ENCODE measurements around the gene AGPAT2.

Gene AGPAT2

GRCh38 chr9:136676297-136676794, 10.9 kb downstream of the AGPAT2 start:
- 0 out of 2 replicates have a peak, but pooled peaks cover 3% of the 10 kb centered on the region for H3K36me3 ChIP-seq (ENCODE audit: insufficient read depth, low read length)
- H3K4me1 ChIP-seq (ENCODE audit: insufficient read depth, low read length) = no peaks in the 10 kb centered on the region
- no peak overlapping the region for H2AFZ ChIP-seq (ENCODE audit: low read depth, low read length)
- H3K27me3 ChIP-seq (ENCODE audit: insufficient read depth, low read length, poor library complexity) = no peaks in the 10 kb centered on the region
- H3K27ac ChIP-seq (ENCODE audit: low read length) = no peak overlapping the region
- no peak for DNase-seq
- no peak overlapping the region for H3K4me3 ChIP-seq (ENCODE audit: low read depth in 1 of 2, low read length in 2 of 2)
- no peak overlapping the region for H3K4me2 ChIP-seq (ENCODE audit: insufficient read depth, low read length)
- ATAC-seq (ENCODE audit: insufficient read depth, low read depth) = no peak
- H3K9me3 ChIP-seq (ENCODE audit: insufficient read depth, low read length, severe bottlenecking) = no peaks in the 10 kb centered on the region
- no peak overlapping the region for H3K9ac ChIP-seq (ENCODE audit: low read depth, low read length)
- no peaks in the 10 kb centered on the region for H3K79me2 ChIP-seq (ENCODE audit: insufficient read depth, low read length)
- TF ChIP-seq CTCF (IDR thresholded peaks at IDR 0.05; ENCODE audit: borderline replicate concordance, extremely low read depth, low read length, poor library complexity, severe bottlenecking) (no peak), EZH2 (IDR thresholded peaks at IDR 0.05; ENCODE audit: borderline replicate concordance, low read depth, low read length, severe bottlenecking) (no peak)
- peaks cover 2% of the 10 kb centered on the region; the same call in 1 of the 2 replicates for H4K20me1 ChIP-seq (ENCODE audit: insufficient read depth, low read length)

GRCh38 chr9:136675477-136676296, 11.6 kb downstream of the AGPAT2 start:
- H3K36me3 ChIP-seq (ENCODE audit: insufficient read depth, low read length) = 0 out of 2 replicates have a peak, but pooled peaks cover 3% of the 10 kb centered on the region
- no peak overlapping the region for H3K9ac ChIP-seq (ENCODE audit: low read depth, low read length)
- H3K79me2 ChIP-seq (ENCODE audit: insufficient read depth, low read length) = no peaks in the 10 kb centered on the region
- no peak for DNase-seq
- H3K4me3 ChIP-seq (ENCODE audit: low read depth in 1 of 2, low read length in 2 of 2) = no peak overlapping the region
- peaks cover 2% of the 10 kb centered on the region; the same call in 1 of the 2 replicates for H4K20me1 ChIP-seq (ENCODE audit: insufficient read depth, low read length)
- no peak for ATAC-seq (ENCODE audit: insufficient read depth, low read depth)
- no peaks in the 10 kb centered on the region for H3K27me3 ChIP-seq (ENCODE audit: insufficient read depth, low read length, poor library complexity)
- no peaks in the 10 kb centered on the region for H3K4me1 ChIP-seq (ENCODE audit: insufficient read depth, low read length)
- TF ChIP-seq EZH2 (IDR thresholded peaks at IDR 0.05; ENCODE audit: borderline replicate concordance, low read depth, low read length, severe bottlenecking) (no peak), CTCF (IDR thresholded peaks at IDR 0.05; ENCODE audit: borderline replicate concordance, extremely low read depth, low read length, poor library complexity, severe bottlenecking) (no peak)
- no peak overlapping the region for H3K4me2 ChIP-seq (ENCODE audit: insufficient read depth, low read length)
- H3K9me3 ChIP-seq (ENCODE audit: insufficient read depth, low read length, severe bottlenecking) = no peaks in the 10 kb centered on the region
- no peak overlapping the region for H3K27ac ChIP-seq (ENCODE audit: low read length)
- no peak overlapping the region for H2AFZ ChIP-seq (ENCODE audit: low read depth, low read length)

- no peak overlapping the region for H3K4me2 ChIP-seq (ENCODE audit: insufficient read depth, low read length)
- H3K9ac ChIP-seq (ENCODE audit: low read depth, low read length) = no peak overlapping the region
- DNase-seq = no peak
- TF ChIP-seq CTCF (IDR thresholded peaks at IDR 0.05; ENCODE audit: borderline replicate concordance, extremely low read depth, low read length, poor library complexity, severe bottlenecking) (no peak), EZH2 (IDR thresholded peaks at IDR 0.05; ENCODE audit: borderline replicate concordance, low read depth, low read length, severe bottlenecking) (no peak)
- no peak overlapping the region for H3K27ac ChIP-seq (ENCODE audit: low read length)
- H3K79me2 ChIP-seq (ENCODE audit: insufficient read depth, low read length) = no peaks in the 10 kb centered on the region
- no peak overlapping the region for H3K4me3 ChIP-seq (ENCODE audit: low read depth in 1 of 2, low read length in 2 of 2)
- H4K20me1 ChIP-seq (ENCODE audit: insufficient read depth, low read length) = peaks cover 2% of the 10 kb centered on the region; the same call in 1 of the 2 replicates
- H2AFZ ChIP-seq (ENCODE audit: low read depth, low read length) = no peak overlapping the region
- no peaks in the 10 kb centered on the region for H3K9me3 ChIP-seq (ENCODE audit: insufficient read depth, low read length, severe bottlenecking)
- 0 out of 2 replicates have a peak, but pooled peaks cover 3% of the 10 kb centered on the region for H3K36me3 ChIP-seq (ENCODE audit: insufficient read depth, low read length)
- no peaks in the 10 kb centered on the region for H3K4me1 ChIP-seq (ENCODE audit: insufficient read depth, low read length)
- ATAC-seq (ENCODE audit: insufficient read depth, low read depth) = no peak
- H3K27me3 ChIP-seq (ENCODE audit: insufficient read depth, low read length, poor library complexity) = no peaks in the 10 kb centered on the region
Observed at GRCh38 chr9:136674786-136675349, 12.4 kb downstream of the AGPAT2 start.

Data from DND-41 (cell line).